NCI-H146 (cell line): Measurements from ENCODE around the gene NEAT1.

Experiments used
- DNase-seq: peaks from one replicate; lab custom pipeline; 2025; lab: John Stamatoyannopoulos, UW

The NEAT1 gene

GRCh38 chr11:65422633-65423515, at the start of gene NEAT1:
Gene NEAT1 (plus strand): TSS chr11:65422798.
- no peak for DNase-seq

GRCh38 chr11:65373839-65374580, 48.6 kb upstream of the NEAT1 start:
- DNase-seq: no peak

GRCh38 chr11:65375012-65375411, 47.6 kb upstream of the NEAT1 start:
- DNase-seq: no peak

- no peak for DNase-seq
These were observed 46.4 kb upstream of the NEAT1 start for GRCh38 chr11:65376138-65376713.

GRCh38 chr11:65377036-65377435, 45.6 kb upstream of the NEAT1 start:
- DNase-seq: no peak

GRCh38 chr11:65377777-65378176, 44.8 kb upstream of the NEAT1 start:
- no peak for DNase-seq

- DNase-seq: no peak
These were observed 44.2 kb upstream of the NEAT1 start for GRCh38 chr11:65378208-65378927.

- no peak for DNase-seq
These were observed 43.5 kb upstream of the NEAT1 start for GRCh38 chr11:65378928-65379638.

GRCh38 chr11:65379698-65380459, 42.7 kb upstream of the NEAT1 start:
- no peak for DNase-seq

GRCh38 chr11:65380460-65381119, 42.0 kb upstream of the NEAT1 start:
- DNase-seq: peak; percentile 34

- DNase-seq: no peak
These were observed 40.9 kb upstream of the NEAT1 start for GRCh38 chr11:65381716-65382032.

GRCh38 chr11:65382033-65382803, 40.4 kb upstream of the NEAT1 start, which contains the start of gene SLC25A45:
Gene SLC25A45 (minus strand): TSS chr11:65382646. CDS start chr11:65381951, 695 bp downstream.
- DNase-seq: peak; percentile 94

- DNase-seq: no peak
These were observed 39.7 kb upstream of the NEAT1 start for GRCh38 chr11:65382804-65383368.

- DNase-seq: no peak
These were observed 38.8 kb upstream of the NEAT1 start for GRCh38 chr11:65383778-65384177.

GRCh38 chr11:65384301-65384889, 38.2 kb upstream of the NEAT1 start:
- DNase-seq: no peak

- DNase-seq: peak; percentile 81
These were observed 36.1 kb upstream of the NEAT1 start, which contains the start of gene FRMD8 for GRCh38 chr11:65386307-65387140. Gene FRMD8 (plus strand): TSS chr11:65386637. CDS start chr11:65387037, 400 bp downstream.

GRCh38 chr11:65388731-65389130, 33.9 kb upstream of the NEAT1 start:
- DNase-seq: no peak
